PC-3 (cell line): Measurements from ENCODE around the gene SP100.

Experiments used
- CTCF ChIP-seq: fragments of 300-600 bp; sonication (generic); conservative IDR thresholded peaks from 2 replicates; pipeline ENCODE4 v1.5.1; 2017; ENCODE audit warnings: antibody characterized with exemption, low read depth, mild to moderate bottlenecking, low read length
- EZH2 ChIP-seq: fragments of 300-600 bp; sonication (generic); IDR thresholded peaks from one replicate; pipeline ENCODE4 v1.6.1; 2017; ENCODE audit warnings: antibody characterized with exemption, mild to moderate bottlenecking, low read length; ENCODE audit not compliant: unreplicated experiment

- TF ChIP-seq CTCF (no peak), EZH2 (no peak)
Measured at GRCh38 chr2:230418341-230419016, 2.5 kb downstream of the SP100 start.
